IPS DF 19.7 (cell line): ENCODE data around the gene CXCL12.

Experiments used
- DNase-seq: peaks from one replicate; pipeline ENCODE4 v3.0.0-alpha.2; 2013; ENCODE audit warnings: low read depth, low spot score

CXCL12 gene

GRCh38 chr10:44385696-44386441 lies 972 bp upstream of the CXCL12 start:
- no peak for DNase-seq

- DNase-seq: no peak
These were observed 284 bp downstream of the CXCL12 start for GRCh38 chr10:44384601-44385025.

DNA sequence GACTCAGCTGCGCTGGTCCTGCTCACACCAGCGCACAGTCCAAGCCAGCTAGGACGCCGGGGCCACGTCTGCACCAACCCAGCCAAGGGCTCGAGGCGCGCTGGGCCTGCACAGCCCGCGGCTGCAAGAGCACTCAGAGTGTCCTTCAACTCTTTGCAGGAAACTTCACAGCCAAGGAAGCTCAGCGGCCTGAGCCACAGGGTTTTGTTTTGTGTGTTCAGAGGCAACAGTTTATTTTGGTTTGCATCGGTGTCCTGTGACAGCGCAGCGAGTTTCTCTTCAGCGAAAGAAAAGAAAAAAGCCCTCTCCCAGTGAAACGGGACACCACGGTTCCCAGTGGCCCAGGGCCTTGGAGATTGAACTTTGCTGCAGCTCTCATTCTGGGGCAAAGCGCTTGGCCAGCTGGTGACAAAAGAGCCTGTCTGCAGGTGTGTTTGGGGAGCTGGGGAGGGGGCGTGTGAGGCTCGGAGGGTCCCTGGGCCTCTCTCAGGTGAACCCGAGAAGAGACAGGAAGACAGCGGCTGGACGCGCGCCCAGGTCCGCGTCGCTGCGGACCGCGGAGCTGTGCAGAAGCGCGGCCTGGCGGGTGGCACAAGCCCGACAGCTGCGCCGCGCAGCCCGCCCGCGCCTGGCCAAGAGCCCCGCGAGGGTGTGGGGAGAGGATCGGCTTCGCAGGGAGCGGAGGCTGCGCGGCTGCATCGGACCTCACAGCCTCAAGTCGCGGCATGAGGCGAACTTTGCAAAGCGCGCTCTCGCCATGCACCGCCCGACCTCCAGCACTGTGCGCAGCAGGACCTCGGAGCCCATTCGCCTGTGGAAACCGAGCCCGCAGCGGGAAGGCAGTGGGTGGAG lies 922 bp downstream of the CXCL12 start:
- DNase-seq: no peak

DNA sequence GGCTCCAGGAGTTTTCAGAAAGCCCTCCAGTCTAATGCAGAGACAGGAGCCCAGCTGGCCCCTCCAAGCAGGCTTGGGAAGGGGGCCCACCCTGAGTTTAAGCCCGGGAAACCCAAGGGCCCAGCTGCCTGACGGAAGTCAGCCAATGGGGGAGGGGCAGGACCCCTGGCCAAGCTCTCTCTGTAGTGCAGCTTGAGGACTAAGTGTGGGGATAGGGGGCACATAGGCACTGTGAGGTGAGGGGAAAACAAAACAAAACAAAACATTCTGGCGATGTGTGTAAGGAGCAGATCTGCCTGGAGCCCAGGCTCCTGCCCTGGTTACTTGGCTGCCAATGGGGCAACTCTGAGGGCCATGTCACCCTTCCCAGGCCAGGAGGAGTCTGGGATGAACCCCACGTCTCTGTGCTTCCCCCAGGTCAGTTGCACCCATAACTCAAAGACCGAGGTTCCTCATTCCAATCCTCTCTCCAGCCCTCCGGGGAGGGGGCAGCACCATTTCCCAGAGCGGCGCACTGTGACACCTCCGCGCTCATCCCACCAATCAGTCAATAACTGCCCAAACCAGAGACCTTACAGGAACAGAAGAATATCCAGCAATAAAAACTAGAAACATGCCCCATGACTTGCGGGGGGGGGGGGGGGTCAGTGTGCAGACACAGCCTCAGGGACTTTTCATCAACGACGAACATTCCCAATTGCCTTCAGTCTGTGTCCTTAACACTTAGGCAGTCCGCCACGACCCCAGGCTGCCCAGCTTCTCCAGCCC lies 1.7 kb downstream of the CXCL12 start:
- DNase-seq: no peak

DNA sequence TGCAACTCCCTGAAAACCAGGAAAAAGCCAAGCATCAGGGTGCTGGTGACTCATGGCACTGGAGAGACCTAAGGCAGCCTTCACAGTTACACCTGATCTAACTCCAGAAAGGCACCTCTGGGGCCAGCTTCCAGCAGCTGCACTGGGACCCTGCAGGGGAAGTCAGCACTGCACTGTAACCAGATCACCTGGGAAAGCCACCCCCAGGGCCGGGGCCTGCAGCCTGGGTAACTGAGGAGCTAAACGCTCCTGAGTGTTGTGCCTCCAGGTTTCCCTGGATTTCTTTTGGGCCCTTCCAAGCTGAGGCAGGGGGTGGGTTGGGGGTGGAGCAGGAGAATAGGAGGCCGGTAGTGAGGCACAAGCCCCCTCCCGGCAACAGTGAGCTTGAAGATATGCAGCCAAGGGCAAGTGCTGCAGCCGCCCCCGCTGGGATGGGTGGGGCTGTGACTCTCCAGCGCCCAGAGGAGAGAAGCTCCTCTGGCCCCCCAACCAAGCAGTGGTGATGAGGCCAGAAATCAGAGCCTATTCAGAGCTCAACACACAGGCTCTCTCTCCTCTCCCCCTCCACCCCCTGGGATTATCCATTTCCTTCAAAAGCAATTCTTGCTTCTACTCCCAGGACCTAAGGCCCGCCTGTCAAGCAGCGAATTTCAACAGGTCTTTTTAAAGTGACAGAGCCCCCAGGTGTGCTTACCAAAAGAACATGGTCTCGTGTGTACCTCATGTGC lies 2.6 kb downstream of the CXCL12 start:
- DNase-seq: no peak

GRCh38 chr10:44380829-44381600 lies 3.9 kb downstream of the CXCL12 start:
- no peak for DNase-seq

DNA sequence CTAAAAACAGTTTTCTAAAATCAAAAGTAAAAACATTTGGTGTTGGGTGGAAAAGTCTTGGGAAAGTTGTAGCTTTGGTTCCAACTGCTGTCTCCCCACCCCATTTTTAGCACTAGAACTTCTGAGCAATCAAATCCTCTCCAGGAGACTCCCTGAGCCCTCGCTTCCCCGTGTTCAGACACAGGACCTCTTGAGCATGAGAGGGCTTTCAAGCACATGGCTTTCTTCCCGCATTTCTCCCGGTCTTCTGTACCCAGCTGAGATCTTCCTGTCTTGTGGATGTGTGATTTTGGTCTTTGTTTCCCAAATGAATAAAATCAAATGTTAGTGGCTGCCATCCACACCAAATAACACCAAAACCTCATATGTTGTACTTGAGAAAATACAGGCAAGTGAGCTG lies 5.0 kb downstream of the CXCL12 start:
- DNase-seq: no peak

GRCh38 chr10:44378626-44379025 lies 6.3 kb downstream of the CXCL12 start:
- no peak for DNase-seq

DNA sequence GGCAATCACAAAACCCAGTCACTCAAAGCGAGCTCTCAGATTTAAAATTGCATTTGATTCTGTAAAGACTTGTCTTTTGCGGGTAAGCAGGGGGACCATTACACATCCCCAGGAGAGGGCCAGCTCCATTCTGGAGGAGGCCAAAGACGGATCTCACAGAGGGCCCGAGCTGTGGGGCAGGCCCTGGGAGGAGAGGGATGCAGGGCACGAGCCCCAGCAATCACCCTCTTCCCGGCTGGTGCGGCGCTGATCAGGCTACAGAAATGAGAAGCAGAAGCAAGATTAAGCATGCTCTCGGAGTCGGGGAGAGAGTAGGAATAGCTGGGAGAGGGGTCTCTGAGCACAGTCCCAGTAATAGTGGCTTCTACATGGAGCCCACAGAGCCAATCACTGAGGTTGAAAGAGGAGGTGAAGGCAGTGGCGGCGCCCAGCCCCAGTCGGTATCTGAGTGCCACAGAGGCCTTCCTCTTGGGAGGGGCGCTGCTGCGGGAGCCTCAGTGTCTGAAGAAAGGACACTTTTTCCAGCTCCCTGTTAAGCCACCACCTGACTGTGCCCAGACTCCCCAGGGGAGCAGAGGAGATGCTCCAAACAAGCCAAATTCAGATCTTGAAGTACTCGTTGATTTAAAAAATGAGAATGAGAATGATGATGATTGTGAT lies 7.1 kb downstream of the CXCL12 start:
- no peak for DNase-seq

DNA sequence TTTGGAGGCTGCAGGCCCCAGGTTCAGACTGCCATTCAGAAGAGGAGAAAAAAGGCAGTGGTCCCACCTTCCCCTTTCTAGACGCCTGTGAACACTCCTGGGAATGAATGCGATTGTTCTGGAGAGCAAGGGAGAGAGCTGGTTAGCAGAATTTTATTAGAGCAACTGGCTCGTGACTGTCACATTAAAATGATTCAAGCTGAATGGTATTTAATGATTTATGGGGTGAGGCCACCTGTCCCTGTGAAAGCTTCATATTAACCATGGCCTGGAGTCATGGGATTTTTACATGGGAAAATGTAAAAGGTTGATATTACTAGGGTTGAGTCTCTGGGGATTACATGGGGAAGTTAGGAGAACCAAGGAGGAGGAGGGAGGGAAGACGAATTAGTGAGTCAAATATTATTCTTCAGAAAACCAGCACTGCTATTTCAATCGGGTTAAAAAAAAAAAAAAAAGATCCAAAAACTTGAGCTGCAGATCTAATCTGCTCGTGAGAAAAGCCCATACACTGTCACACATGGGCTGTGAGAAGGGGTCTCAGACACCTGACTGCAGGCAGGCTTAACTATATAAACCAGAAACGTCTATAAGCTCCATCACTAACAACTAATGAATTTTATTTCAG lies 8.3 kb downstream of the CXCL12 start:
- DNase-seq: no peak

GRCh38 chr10:44374155-44374554 lies 10.7 kb downstream of the CXCL12 start:
- DNase-seq: no peak

DNA sequence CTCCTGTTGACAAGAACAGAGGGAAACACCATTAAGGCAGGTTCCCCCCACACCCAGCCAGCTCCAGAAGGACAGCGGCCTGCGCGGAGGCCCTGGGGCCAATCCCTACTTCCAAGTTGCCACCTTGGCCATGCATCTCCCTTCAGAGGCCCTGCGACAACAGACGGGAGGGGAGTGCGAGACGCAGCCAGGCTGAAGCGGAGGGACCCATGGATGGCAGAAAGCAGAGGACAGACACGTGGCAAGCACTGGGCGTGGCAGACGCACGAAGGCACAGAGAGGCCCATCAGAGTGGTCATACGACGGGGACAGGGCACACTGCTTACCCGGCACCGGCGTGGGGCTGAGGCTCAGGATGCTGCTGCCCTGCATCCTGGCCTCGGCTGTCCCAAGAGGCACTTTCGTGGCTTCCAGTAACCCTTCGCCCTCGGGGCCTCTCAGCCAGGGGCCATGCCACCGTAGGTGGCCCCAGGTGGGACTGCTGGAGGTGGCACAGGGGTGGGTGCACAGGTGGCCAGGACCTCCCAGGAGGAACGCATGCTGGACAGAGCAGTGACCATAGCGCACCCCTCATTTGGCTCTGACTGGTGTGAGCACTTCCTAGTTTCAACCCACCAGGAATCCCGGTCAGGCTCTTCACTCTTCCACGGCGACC lies 11.4 kb downstream of the CXCL12 start:
- no peak for DNase-seq

DNA sequence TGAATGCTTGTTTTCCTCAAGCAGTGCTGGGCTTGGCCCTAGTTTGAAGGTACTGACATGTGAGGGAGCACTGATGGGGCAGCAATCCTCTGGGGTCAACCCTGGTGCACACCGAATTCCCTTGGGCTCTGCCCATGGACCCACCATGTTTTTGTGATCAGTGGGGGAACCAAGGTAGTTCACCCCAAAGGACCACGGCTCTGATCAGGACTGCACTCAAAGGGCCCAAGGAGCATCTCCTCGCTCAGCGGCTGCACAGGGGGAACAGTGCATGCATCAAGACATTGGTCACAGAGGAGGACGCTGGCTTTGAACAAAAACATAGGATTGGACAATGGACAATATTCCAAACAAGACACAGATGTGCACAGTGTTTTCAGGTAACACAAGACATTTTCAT lies 12.7 kb downstream of the CXCL12 start:
- no peak for DNase-seq

GRCh38 chr10:44370731-44371248 lies 14.1 kb downstream of the CXCL12 start:
- peak; percentile 93 for DNase-seq

- no peak for DNase-seq
These were observed 15.0 kb downstream of the CXCL12 start for GRCh38 chr10:44369854-44370253.

- no peak for DNase-seq
These were observed 15.6 kb downstream of the CXCL12 start for GRCh38 chr10:44369296-44369695.

GRCh38 chr10:44368637-44369036 lies 16.3 kb downstream of the CXCL12 start:
- DNase-seq: no peak

DNA sequence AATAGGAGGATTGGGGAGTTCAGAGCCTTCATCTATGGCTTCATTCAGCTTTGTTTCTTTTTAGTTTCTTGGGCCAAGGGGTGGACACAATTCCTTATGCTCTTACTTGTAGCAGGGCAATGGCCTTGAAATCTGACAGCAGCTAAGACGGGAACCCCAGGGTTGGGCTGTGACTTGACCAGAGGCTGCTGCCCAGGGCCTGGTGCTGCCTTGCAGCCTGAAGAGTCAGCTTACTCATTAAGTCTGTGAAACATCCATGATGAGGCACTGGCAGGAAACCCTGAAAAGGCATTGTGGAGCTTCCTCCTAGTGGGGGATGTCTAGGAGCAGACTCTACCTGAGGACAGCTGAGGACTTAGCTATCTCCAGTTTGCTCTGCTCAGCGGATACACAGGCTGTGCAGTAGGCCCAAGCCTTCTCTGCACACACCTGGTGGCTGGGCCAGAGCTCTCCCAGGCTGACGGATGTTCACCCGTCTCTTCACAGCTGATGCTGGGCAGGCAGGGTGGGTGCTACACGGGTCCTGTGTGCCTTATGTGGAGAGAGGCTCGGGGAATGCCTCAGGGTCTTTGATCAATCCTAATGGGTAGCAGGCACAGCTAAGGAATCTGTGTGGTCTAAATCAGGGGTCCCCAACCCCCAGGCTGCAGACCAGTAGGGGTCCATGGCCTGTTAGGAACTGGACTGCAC lies 17.8 kb downstream of the CXCL12 start:
- no peak for DNase-seq
